ENCODE data around the gene NDUFV3. TPM values are rescaled to one million over a fixed set of nuclear protein-coding genes. Genes with fewer than 3 reads are reported as not detected.
"Not testable (repeated sequence)": the region's sequence is repeated elsewhere in the genome, so short reads cannot be mapped to it uniquely, and the experiment has no call there.

Gene NDUFV3
- total RNA-seq, 1 experiment from 2014 or later, result 39.6 TPM

DNA sequence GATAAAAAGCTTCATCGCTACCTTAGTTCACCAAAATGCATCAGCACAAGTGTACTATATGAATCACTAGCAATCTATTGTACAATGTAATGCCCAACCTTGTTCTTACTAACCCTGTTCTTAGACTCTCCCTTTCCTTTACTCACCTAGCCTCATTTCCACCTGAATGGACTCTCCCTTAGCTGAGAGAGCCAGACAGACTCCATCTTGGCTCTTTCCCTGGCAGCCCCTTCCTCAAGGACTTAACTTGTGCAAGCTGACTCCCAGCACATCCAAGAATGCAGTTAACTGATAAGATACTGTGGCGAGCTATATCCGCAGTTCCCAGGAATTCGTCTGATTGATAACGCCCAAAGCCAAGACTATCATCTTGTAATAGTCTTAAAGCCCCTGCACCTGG is 43.3 kb downstream of the NDUFV3 start:
- H3K27ac ChIP-seq (ENCODE audit: low read depth, low read length, poor library complexity, severe bottlenecking); H3K4me3 ChIP-seq (ENCODE audit: low read depth, low read length, poor library complexity, severe bottlenecking); POLR2A ChIA-PET (ENCODE audit: low non-redundant PET); H3K27me3 ChIP-seq (replicated peaks; ENCODE audit: insufficient read depth, low read depth, low read length, poor library complexity); H3K9me3 ChIP-seq (ENCODE audit: low read depth, low read length, poor library complexity, severe bottlenecking); H3K4me1 ChIP-seq (ENCODE audit: insufficient read depth, low read length, poor library complexity, severe bottlenecking); BruUV-seq (replicated peaks); intact Hi-C loops (cut with micrococcal nuclease; ENCODE audit: unreplicated experiment); CTCF ChIA-PET; DNase-seq (ENCODE audit: low spot score); H3K36me3 ChIP-seq (ENCODE audit: insufficient read depth, low read length, poor library complexity, severe bottlenecking): not testable (repeated sequence)

DNA sequence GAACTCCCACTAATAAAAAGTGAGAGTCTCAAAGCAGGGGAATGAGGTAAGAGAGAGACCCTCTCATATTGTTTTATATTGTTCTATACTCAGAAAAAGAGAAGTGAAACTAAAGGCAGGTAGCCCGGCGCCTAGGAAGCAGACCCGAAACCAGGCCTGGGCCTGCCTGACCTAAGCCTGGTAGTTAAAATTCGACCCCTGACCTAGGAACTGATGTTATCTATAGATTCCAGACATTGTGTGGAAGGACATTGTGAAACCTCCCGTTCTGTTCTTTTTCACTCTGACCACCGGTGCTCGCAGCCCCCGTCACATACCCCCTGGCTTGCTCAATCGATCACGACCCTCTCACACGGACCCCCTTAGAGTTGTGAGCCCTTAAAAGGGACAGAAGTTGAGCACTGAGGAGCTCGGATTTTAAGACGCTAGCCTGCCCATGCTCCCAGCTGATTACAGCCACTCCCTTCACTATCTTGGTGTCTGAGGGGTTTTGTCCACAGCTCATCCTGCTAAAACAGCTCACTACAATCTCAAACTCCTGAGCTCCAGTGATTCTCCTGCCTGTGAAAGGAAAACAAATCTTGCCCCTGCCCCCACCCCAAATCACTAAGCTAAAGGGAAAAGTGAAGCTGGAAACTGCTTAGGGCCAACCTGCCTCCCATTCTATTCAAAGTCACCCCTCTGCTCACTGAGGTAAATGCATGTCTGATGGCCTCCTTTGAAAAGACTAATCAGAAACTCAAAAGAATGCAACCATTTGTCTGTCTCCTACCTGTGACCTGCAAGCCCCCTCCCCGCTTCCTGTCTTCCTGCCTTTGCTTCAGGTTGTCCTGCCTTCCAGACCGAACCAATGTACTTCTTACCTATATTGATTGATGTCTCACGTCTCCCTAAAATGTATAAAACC is 44.2 kb downstream of the NDUFV3 start:
- H3K36me3 ChIP-seq (ENCODE audit: insufficient read depth, low read length, poor library complexity, severe bottlenecking); H3K4me1 ChIP-seq (ENCODE audit: insufficient read depth, low read length, poor library complexity, severe bottlenecking); H3K27ac ChIP-seq (ENCODE audit: low read depth, low read length, poor library complexity, severe bottlenecking); H3K4me3 ChIP-seq (ENCODE audit: low read depth, low read length, poor library complexity, severe bottlenecking); CTCF ChIA-PET; POLR2A ChIA-PET (ENCODE audit: low non-redundant PET); intact Hi-C loops (cut with micrococcal nuclease; ENCODE audit: unreplicated experiment); BruUV-seq (replicated peaks); H3K9me3 ChIP-seq (ENCODE audit: low read depth, low read length, poor library complexity, severe bottlenecking); H3K27me3 ChIP-seq (replicated peaks; ENCODE audit: insufficient read depth, low read depth, low read length, poor library complexity); DNase-seq (ENCODE audit: low spot score): not testable (repeated sequence)

DNA sequence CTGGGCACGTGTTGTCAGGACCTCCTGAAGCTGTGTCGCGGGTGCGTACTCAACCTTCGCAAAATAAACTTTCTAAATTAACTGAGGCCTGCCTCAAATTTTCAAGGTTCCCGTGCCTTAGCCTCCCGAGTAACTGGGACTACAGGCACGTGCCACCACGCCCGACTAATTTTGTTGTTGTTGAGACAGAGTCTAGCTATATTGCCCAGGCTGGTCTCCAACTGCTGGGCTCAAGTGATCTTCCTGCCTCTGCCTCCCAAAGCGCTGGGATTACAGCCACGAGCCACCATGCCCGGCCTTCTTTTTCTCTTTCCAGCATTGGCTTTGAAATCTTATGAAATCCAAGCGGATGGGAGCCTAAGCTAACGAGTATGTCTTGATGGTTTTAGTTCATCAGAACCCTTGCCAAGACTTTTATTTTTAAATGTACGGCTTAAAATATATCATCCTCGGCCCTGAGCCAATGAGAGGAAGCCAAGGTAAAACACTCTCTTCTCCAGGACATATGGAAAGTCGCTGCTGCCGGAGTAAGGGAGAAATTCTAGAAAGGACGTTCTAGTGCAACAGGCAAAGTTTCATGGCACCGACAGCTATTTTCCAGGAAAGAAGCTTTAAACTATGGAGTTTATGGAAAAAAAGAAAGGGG is 45.0 kb downstream of the NDUFV3 start:
- Histone ChIP-seq H3K9me3 (ENCODE audit: low read depth, low read length, poor library complexity, severe bottlenecking) (no peaks in the 10 kb centered on the region), H3K36me3 (ENCODE audit: insufficient read depth, low read length, poor library complexity, severe bottlenecking) (no peaks in the 10 kb centered on the region), H3K4me1 (ENCODE audit: insufficient read depth, low read length, poor library complexity, severe bottlenecking) (peaks cover 7% of the 10 kb centered on the region), H3K27ac (ENCODE audit: low read depth, low read length, poor library complexity, severe bottlenecking) (no peak overlapping the region), H3K27me3 (replicated peaks; ENCODE audit: insufficient read depth, low read depth, low read length, poor library complexity) (no peaks in the 10 kb centered on the region), H3K4me3 (ENCODE audit: low read depth, low read length, poor library complexity, severe bottlenecking) (no peak overlapping the region)
- BruUV-seq (replicated peaks), result no TSS peak
- TF ChIP-seq, protein P1, sequence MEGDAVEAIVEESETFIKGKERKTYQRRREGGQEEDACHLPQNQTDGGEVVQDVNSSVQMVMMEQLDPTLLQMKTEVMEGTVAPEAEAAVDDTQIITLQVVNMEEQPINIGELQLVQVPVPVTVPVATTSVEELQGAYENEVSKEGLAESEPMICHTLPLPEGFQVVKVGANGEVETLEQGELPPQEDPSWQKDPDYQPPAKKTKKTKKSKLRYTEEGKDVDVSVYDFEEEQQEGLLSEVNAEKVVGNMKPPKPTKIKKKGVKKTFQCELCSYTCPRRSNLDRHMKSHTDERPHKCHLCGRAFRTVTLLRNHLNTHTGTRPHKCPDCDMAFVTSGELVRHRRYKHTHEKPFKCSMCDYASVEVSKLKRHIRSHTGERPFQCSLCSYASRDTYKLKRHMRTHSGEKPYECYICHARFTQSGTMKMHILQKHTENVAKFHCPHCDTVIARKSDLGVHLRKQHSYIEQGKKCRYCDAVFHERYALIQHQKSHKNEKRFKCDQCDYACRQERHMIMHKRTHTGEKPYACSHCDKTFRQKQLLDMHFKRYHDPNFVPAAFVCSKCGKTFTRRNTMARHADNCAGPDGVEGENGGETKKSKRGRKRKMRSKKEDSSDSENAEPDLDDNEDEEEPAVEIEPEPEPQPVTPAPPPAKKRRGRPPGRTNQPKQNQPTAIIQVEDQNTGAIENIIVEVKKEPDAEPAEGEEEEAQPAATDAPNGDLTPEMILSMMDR (conservative IDR thresholded peaks at IDR 0.05; ENCODE audit: low read depth, low read length), result no peak
- DNase-seq (ENCODE audit: low spot score), result no peak
- POLR2A ChIA-PET (ENCODE audit: low non-redundant PET), result no interaction called here
- CTCF ChIA-PET, result no interaction called here
- intact Hi-C loops (cut with micrococcal nuclease; ENCODE audit: unreplicated experiment), result no loop called here

DNA sequence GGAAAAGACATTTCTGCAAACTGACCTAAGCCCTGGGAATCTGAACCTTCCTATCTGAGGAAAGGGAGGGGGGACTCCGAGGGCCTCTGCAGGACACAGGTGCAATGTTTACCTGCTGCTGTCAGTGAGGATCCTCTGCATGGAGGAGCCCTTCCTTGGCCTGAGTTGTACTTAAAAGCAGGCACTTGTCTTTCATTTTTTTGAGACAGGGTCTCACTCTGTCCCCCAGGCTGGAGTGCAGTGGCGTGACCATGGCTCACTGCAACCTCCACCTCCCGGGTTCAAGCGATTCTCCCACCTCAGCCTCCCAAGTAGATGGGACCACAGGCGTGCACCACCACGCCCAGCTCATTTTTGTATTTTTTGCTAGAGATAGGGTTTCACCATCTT is 45.5 kb downstream of the NDUFV3 start:
- H3K4me3 ChIP-seq (ENCODE audit: low read depth, low read length, poor library complexity, severe bottlenecking); H3K4me1 ChIP-seq (ENCODE audit: insufficient read depth, low read length, poor library complexity, severe bottlenecking); BruUV-seq (replicated peaks); DNase-seq (ENCODE audit: low spot score); H3K27me3 ChIP-seq (replicated peaks; ENCODE audit: insufficient read depth, low read depth, low read length, poor library complexity); H3K36me3 ChIP-seq (ENCODE audit: insufficient read depth, low read length, poor library complexity, severe bottlenecking); POLR2A ChIA-PET (ENCODE audit: low non-redundant PET); intact Hi-C loops (cut with micrococcal nuclease; ENCODE audit: unreplicated experiment); H3K9me3 ChIP-seq (ENCODE audit: low read depth, low read length, poor library complexity, severe bottlenecking); CTCF ChIA-PET; H3K27ac ChIP-seq (ENCODE audit: low read depth, low read length, poor library complexity, severe bottlenecking): not testable (repeated sequence)
